ENCODE results near the gene BORCS8.

GRCh38 chr19:19162495-19162894, 29.5 kb downstream of the BORCS8 start:
- TF ChIP-seq POLR2A (IDR thresholded peaks at IDR 0.05): no peak
- no peak for TF ChIP-seq CTCF (IDR thresholded peaks at IDR 0.05)

All from suprapubic skin (tissue), 3 donors.